Uterus (tissue), 4 donors: ENCODE data around the gene PTS. TPM values are rescaled to one million over a fixed set of nuclear protein-coding genes. Genes with fewer than 3 reads are reported as not detected.

Experiments used
- DNase-seq, 2 donors: peaks; one replicate each; pipeline ENCODE4 v3.0.0-alpha.2; 2019 to 2020
- H3K27ac ChIP-seq, 2 donors: fragments of 200-600 bp; sonication (generic); 1 replicate in 1 of 2; 2 replicates in 1 of 2; pipeline ENCODE4 v1.5.1; 2016 to 2018
- H3K27me3 ChIP-seq, 2 donors: fragments of 200-600 bp; sonication (generic); one replicate each; pipeline ENCODE4 v1.5.1; 2018 to 2019; ENCODE audit warnings: control low read depth in 1 of 2
- H3K36me3 ChIP-seq, 2 donors: fragments of 200-600 bp; sonication (generic); one replicate each; pipeline ENCODE4 v1.5.1; 2019; ENCODE audit warnings: control low read depth in 1 of 2
- H3K4me1 ChIP-seq, 2 donors: fragments of 200-600 bp; sonication (generic); one replicate each; pipeline ENCODE4 v1.5.1; 2018 to 2019; ENCODE audit warnings: control low read depth in 1 of 2
- H3K4me3 ChIP-seq, 2 donors: fragments of 200-600 bp; sonication (generic); 1 replicate in 1 of 2; 2 replicates in 1 of 2; pipeline ENCODE4 v1.5.1; 2018 to 2019; ENCODE audit warnings: mild to moderate bottlenecking in 1 of 2
- H3K9me3 ChIP-seq, 2 donors: fragments of 200-600 bp; sonication (generic); one replicate each; pipeline ENCODE4 v1.5.1; 2019; ENCODE audit warnings: control low read depth in 1 of 2
- POLR2A ChIP-seq, 2 donors: fragments of 450-650 bp; IDR thresholded peaks; one replicate each; pipeline ENCODE4 v1.6.1; 2016; ENCODE audit warnings: antibody characterized with exemption in 2 of 2, mild to moderate bottlenecking in 1 of 2, moderate library complexity in 1 of 2
- intact Hi-C: fragments of 100-400 bp; cut with DNase I; formaldehyde crosslinking; loops from one replicate; pipeline ENCODE4 v1.15.1; 2023; ENCODE audit warnings: low total_unique reads
- total RNA-seq, 4 donors: library from RNA; depleted of rRNA in 3 of 4; stranded (reverse); fragments of >200 nt in 3 of 4; gene quantifications; one replicate each; pipeline versions ENCODE4 v1.1.0 to v1.2.4, GENCODE V29; 2014 to 2023
- TF ChIP-seq, protein P1 (sequence below), 4 experiments: fragments of 200-600 bp in 2 of 4; fragments of 450-650 bp in 2 of 4; sonication (generic) in 2 of 4; IDR thresholded peaks; one replicate each; pipeline ENCODE4 v1.5.1; 2016 to 2019; ENCODE audit warnings: antibody characterized with exemption in 4 of 4, mild to moderate bottlenecking in 2 of 4, moderate library complexity in 1 of 4
- donor health status: DM: yes; HTN: yes; CAD: no.

PTS gene
- total RNA-seq, 4 donors from 2014 or later = 15.9 to 43.5 (median 35.4) TPM

DNA sequence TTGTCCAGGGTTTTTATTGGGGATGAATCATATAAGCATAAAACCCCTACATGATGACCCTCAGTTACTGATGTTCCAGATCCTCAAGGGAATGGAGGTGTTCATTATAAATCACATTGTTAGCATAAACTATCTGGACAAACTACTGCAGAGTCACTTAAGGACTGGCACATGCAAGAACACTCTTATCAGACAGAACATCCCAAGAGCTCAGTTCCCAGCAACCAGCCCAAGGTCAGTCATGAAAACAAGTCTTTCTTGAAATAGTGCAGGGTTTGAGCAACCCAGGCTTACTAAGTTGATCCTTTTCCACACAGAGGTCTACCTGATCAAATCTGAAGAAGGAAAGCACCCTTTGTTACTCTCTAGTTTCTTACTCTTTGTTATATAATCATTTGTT is 13.5 kb upstream of the PTS start:
- DNase-seq = no peak
- intact Hi-C loops = no loop called here

GRCh38 chr11:112213753-112214152 is 12.5 kb upstream of the PTS start:
- H3K4me3 ChIP-seq = no peak overlapping the region
- no peak for DNase-seq
- H3K4me1 ChIP-seq = no peaks in the 10 kb centered on the region
- H3K9me3 ChIP-seq = no peaks in the 10 kb centered on the region
- H3K36me3 ChIP-seq = no peaks in the 10 kb centered on the region
- TF ChIP-seq POLR2A (IDR thresholded peaks at IDR 0.05) = no peak
- TF ChIP-seq, protein P1, sequence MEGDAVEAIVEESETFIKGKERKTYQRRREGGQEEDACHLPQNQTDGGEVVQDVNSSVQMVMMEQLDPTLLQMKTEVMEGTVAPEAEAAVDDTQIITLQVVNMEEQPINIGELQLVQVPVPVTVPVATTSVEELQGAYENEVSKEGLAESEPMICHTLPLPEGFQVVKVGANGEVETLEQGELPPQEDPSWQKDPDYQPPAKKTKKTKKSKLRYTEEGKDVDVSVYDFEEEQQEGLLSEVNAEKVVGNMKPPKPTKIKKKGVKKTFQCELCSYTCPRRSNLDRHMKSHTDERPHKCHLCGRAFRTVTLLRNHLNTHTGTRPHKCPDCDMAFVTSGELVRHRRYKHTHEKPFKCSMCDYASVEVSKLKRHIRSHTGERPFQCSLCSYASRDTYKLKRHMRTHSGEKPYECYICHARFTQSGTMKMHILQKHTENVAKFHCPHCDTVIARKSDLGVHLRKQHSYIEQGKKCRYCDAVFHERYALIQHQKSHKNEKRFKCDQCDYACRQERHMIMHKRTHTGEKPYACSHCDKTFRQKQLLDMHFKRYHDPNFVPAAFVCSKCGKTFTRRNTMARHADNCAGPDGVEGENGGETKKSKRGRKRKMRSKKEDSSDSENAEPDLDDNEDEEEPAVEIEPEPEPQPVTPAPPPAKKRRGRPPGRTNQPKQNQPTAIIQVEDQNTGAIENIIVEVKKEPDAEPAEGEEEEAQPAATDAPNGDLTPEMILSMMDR (IDR thresholded peaks at IDR 0.05) = no peak
- H3K27me3 ChIP-seq = no peaks in the 10 kb centered on the region
- H3K27ac ChIP-seq = no peak overlapping the region
- intact Hi-C loops = no loop called here

More for the DNA sequence above, 13.5 kb upstream of the PTS start:
- H3K4me1 ChIP-seq = no peaks in the 10 kb centered on the region
- H3K36me3 ChIP-seq = no peaks in the 10 kb centered on the region
- no peaks in the 10 kb centered on the region for H3K9me3 ChIP-seq
- no peaks in the 10 kb centered on the region for H3K27me3 ChIP-seq
- no peak overlapping the region for H3K4me3 ChIP-seq
- no peak overlapping the region for H3K27ac ChIP-seq
- TF ChIP-seq, protein P1 (IDR thresholded peaks at IDR 0.05) = no peak
- TF ChIP-seq POLR2A (IDR thresholded peaks at IDR 0.05) = no peak

- Histone ChIP-seq H3K4me3 (no peak overlapping the region), H3K4me1 (no peaks in the 10 kb centered on the region), H3K27ac (no peak overlapping the region), H3K9me3 (no peaks in the 10 kb centered on the region), H3K27me3 (no peaks in the 10 kb centered on the region), H3K36me3 (no peaks in the 10 kb centered on the region)
- TF ChIP-seq, protein P1 (IDR thresholded peaks at IDR 0.05) = no peak
- TF ChIP-seq POLR2A (IDR thresholded peaks at IDR 0.05) = no peak
- no peak for DNase-seq
- intact Hi-C loops = loop anchor here (5.0 kb wide), 1 partner anchor 67 kb away; no protein-coding TSS in a partner anchor
Measured at GRCh38 chr11:112215621-112216020, 10.6 kb upstream of the PTS start.

DNA sequence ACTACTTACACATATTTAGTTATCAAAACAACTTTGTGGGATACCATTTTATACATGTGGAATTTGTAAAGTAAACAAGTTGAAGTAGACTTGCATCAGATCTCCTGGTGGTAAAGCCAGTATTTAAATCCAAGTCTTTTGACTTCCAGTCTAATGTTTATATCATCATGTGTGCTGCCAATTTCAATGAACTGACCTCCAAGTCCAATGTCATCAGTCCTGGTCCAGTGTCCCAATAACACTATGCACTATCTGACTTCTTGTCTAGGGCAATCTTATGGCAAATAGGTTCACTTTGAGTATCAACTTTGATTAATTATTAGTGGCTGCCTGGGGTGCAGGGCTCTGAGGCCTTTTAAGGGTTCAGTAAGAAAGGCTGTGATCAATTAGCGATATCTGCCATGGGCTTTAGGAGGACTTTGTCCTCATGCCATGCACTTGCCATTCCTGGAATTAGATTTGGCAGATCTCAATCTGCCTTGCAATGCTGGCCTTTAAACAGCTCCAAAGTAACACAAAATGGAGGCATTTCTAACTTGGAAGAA is 9.6 kb upstream of the PTS start:
- no peak overlapping the region for H3K27ac ChIP-seq
- intact Hi-C loops = loop anchor here (5.0 kb wide), 1 partner anchor 66 kb away; no protein-coding TSS in a partner anchor
- no peaks in the 10 kb centered on the region for H3K4me1 ChIP-seq
- H3K9me3 ChIP-seq = no peaks in the 10 kb centered on the region
- no peak for DNase-seq
- H3K27me3 ChIP-seq = no peaks in the 10 kb centered on the region
- no peaks in the 10 kb centered on the region for H3K36me3 ChIP-seq
- no peak overlapping the region for H3K4me3 ChIP-seq
- no peak for TF ChIP-seq POLR2A (IDR thresholded peaks at IDR 0.05)
- TF ChIP-seq, protein P1 (IDR thresholded peaks at IDR 0.05) = no peak

DNA sequence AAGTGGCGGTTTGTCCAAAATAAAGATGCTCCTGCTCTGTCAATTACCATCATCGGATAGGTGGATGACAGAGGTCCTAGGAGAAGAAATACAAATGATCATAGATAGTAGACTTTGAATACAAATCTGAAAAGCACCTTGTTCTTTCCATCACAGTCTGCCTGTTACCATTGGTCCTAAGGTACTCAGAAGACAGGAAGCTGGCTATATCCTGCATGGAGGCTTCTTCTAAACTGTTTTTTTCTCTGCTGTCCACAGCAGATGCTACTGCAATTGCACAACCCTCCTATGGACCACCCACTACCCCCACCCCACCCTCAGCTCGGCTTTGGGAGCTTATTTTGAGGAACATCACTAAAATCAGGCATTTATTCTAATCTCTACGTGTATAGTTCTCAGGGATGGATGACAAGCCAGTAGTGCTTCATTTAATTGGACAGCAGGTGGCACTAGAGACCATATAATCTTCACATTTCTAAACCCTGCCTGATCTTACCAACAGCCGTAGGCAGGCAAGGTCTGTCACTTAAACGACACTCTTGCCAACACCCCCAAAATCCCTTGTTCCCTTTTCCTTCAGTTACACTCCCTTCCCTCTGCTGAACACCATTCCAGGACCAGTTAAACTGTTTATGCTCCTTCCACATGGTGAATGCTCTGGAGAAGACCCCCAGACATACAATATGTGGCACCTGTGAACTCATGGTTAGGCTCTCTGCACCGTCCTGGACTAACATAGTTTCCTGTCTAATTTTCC is 6.6 kb upstream of the PTS start:
- Histone ChIP-seq H3K4me3 (no peak overlapping the region), H3K27ac (peak overlapping the region in 1 of 2 donors; percentile 45), H3K27me3 (no peaks in the 10 kb centered on the region), H3K4me1 (no peaks in the 10 kb centered on the region), H3K36me3 (no peaks in the 10 kb centered on the region), H3K9me3 (no peaks in the 10 kb centered on the region)
- peak; percentile 19 to 51 for DNase-seq
- TF ChIP-seq, protein P1 (IDR thresholded peaks at IDR 0.05) = peak; percentile 80 to 94 (median 87)
- peak in 1 of 2 donors; percentile 12 for TF ChIP-seq POLR2A (IDR thresholded peaks at IDR 0.05)
- intact Hi-C loops = loop anchor here (5.0 kb wide), 1 partner anchor 63 kb away; no protein-coding TSS in a partner anchor
